ENCODE data around the gene RNF121.

Gene RNF121

DNA sequence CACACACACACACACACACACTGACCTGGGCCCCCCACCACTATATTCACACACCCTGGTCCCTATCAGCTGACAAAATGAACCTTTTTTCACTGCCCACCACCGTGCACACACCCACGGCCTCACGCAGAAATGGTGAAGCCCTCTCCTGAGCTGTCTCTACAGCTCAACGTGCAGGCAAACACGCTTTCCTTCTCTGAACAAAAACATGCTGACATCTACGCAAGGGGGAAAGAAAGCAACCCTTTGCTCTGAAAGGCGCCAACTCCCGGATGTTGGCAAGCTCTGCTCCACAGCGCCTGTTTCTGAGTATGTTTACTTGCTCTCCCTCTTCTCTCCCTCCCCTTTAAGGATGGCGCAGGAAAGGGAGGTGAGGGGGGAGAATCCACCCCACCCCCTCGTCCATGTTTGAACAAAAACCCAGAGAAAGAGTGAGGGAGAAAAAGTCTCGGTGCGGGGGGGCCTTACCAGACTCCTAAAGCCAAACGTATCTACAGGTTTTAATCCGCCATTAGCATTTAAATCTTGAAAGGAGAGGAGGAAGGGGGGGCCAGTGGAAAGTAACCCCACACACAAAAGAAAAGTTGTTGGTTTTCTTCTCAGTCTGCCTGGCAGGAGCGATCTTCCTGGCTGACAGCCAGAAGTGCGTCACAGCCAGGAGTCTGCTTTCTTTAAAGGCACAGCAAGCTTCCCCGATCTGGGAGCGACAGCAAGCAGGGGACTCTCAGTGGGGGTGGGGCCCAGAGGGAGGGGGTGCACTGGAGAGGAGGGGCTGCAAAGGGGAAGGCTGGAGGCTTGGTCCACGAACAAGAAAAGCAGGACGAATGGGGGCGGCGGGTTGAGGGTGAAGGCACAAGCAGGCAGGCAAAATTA is 111.9 kb downstream of the RNF121 start:
- DNase-seq = no peak

- DNase-seq = no peak
These were observed 112.7 kb downstream of the RNF121 start for GRCh38 chr11:72041364-72042063.

- no peak for DNase-seq
These were observed 113.4 kb downstream of the RNF121 start for GRCh38 chr11:72042064-72042745.

DNA sequence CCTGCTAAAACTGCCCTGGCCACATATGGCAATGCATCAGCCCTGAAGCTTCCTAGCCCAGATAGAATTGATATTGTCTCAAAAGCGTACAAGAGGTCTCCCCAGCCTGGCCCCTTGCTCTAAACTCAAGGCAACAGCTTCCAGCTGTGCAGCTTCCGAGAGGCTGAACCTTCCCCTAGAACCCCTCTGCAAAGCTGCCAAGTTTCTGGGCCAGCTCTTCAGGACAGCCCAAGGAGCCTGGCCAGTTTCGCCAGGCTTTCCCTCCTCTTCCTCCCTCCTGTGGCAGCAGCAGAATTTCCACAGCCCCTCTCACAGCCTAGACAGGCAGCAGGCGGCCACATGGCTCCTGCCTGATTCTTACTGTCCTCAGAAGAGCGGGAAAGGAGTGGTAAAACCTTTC is 117.0 kb downstream of the RNF121 start:
- no peak for DNase-seq
